Transverse colon (tissue), 4 donors: Measurements from ENCODE around the gene ITGA11.

ENCODE experiments used
- CTCF ChIP-seq, 5 experiments: fragments of 200-600 bp in 3 of 5; fragments of 450-650 bp in 2 of 5; sonication (generic) in 3 of 5; IDR thresholded peaks; 1 replicate in 2 of 5; 2 replicates in 3 of 5; pipeline ENCODE4 v1.5.1; 2016 to 2017; ENCODE audit warnings: antibody characterized with exemption in 5 of 5, inconsistent platforms in 3 of 5, mild to moderate bottlenecking in 2 of 5, moderate library complexity in 1 of 5
- POLR2AphosphoS5 ChIP-seq, 3 donors: sonication (generic); formaldehyde crosslinking; IDR thresholded peaks; one replicate each; pipeline ENCODE4 v1.6.1; 2016; ENCODE audit warnings: antibody characterized with exemption in 3 of 3

DNA sequence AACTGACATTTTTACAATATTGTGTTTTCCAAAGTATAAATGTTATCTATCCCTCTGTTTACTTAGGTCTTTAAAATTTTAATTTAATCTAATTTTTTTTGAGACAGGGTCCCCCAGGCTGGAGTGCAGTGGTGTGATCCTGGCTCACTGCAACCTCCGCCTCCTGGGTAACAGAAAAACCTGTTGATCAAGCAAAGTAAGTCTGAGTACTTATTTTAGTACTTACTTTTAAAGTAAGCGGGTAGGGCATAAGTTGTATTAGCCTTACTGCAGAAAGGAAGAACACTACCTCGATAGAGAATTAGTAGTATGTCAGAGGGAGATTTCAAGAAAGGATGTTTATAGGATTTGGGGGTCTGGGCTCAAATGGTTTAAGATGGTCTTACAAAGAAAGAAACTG lies 166.3 kb downstream of the ITGA11 start:
- TF ChIP-seq CTCF (IDR thresholded peaks at IDR 0.05) = no peak
- TF ChIP-seq POLR2AphosphoS5 (IDR thresholded peaks at IDR 0.05) = no peak
